Suprapubic skin (tissue), 4 donors: ENCODE data around the gene LRRC7. TPM values are rescaled to one million over a fixed set of nuclear protein-coding genes. Genes with fewer than 3 reads are reported as not detected.

Experiments
- DNase-seq, 2 donors: peaks; one replicate each; pipeline ENCODE4 v3.0.0-alpha.2; 2019; ENCODE audit warnings: low spot score in 2 of 2
- H3K27ac ChIP-seq: fragments of 200-600 bp; sonication (generic); one replicate; pipeline ENCODE4 v1.5.1; 2019
- H3K27me3 ChIP-seq: fragments of 200-600 bp; sonication (generic); one replicate; pipeline ENCODE4 v1.5.1; 2019
- H3K36me3 ChIP-seq: fragments of 200-600 bp; sonication (generic); one replicate; pipeline ENCODE4 v1.5.1; 2019
- H3K4me1 ChIP-seq: fragments of 200-600 bp; sonication (generic); one replicate; pipeline ENCODE4 v1.5.1; 2019
- H3K4me3 ChIP-seq: fragments of 200-600 bp; sonication (generic); one replicate; pipeline ENCODE4 v1.5.1; 2019; ENCODE audit warnings: mild to moderate bottlenecking
- H3K9me3 ChIP-seq: fragments of 200-600 bp; sonication (generic); one replicate; pipeline ENCODE4 v1.5.1; 2019
- CTCF ChIP-seq, 2 donors: fragments of 200-600 bp in 1 of 2; fragments of 450-650 bp in 1 of 2; sonication (generic) in 1 of 2; IDR thresholded peaks; one replicate each; pipeline ENCODE4 v1.5.1; 2016 to 2019; ENCODE audit warnings: antibody characterized with exemption in 2 of 2, mild to moderate bottlenecking in 1 of 2, moderate library complexity in 1 of 2
- EP300 ChIP-seq: sonication (generic); formaldehyde crosslinking; IDR thresholded peaks from one replicate; pipeline ENCODE4 v1.6.1; 2017; ENCODE audit warnings: antibody characterized with exemption
- POLR2A ChIP-seq, 2 donors: fragments of 450-650 bp; IDR thresholded peaks; one replicate each; pipeline ENCODE4 v1.6.1; 2017; ENCODE audit warnings: antibody characterized with exemption in 2 of 2, mild to moderate bottlenecking in 2 of 2, moderate library complexity in 2 of 2
- POLR2AphosphoS5 ChIP-seq, 3 donors: sonication (generic); formaldehyde crosslinking; IDR thresholded peaks; one replicate each; pipeline ENCODE4 v1.6.1; 2017; ENCODE audit warnings: antibody characterized with exemption in 3 of 3
- WGBS: methylation state at CpG from one replicate; pipeline ENCODE4 v1.1.5; 2018; 5-methylcytosine and 5-hydroxymethylcytosine counted together
- total RNA-seq, 4 donors: library from RNA; depleted of rRNA; stranded (reverse); fragments of >200 nt; gene quantifications; one replicate each; pipeline ENCODE4 v1.1.0, GENCODE V29; 2016

Gene LRRC7
- total RNA-seq, 4 donors from 2014 or later: 0.24 to 0.98 (median 0.47) TPM

- Histone ChIP-seq H3K27ac (peak overlapping the region; percentile 55), H3K27me3 (no peaks in the 10 kb centered on the region), H3K4me1 (no peaks in the 10 kb centered on the region), H3K36me3 (no peaks in the 10 kb centered on the region), H3K4me3 (no peak overlapping the region), H3K9me3 (no peaks in the 10 kb centered on the region)
- TF ChIP-seq CTCF (IDR thresholded peaks at IDR 0.05) (no peak), POLR2A (IDR thresholded peaks at IDR 0.05) (no peak), POLR2AphosphoS5 (IDR thresholded peaks at IDR 0.05) (no peak), EP300 (no peak)
- DNase-seq: no peak
- WGBS: 63% methylated on average over 7 of the region's 7 CpGs
Observed at GRCh38 chr1:69766431-69767180, 198.9 kb downstream of the LRRC7 start.

GRCh38 chr1:69776555-69776954, 208.8 kb downstream of the LRRC7 start:
- Histone ChIP-seq H3K27ac (no peak overlapping the region), H3K4me3 (no peak overlapping the region), H3K36me3 (no peaks in the 10 kb centered on the region), H3K4me1 (no peaks in the 10 kb centered on the region), H3K27me3 (no peaks in the 10 kb centered on the region), H3K9me3 (no peaks in the 10 kb centered on the region)
- DNase-seq: no peak
- TF ChIP-seq POLR2A (IDR thresholded peaks at IDR 0.05) (no peak), POLR2AphosphoS5 (IDR thresholded peaks at IDR 0.05) (no peak), EP300 (no peak)
- 86% methylated on average over 1 of the region's 1 CpG for WGBS

- 62% methylated on average over 1 of the region's 1 CpG for whole genome bisulfite sequencing
- TF ChIP-seq EP300: no peak
- TF ChIP-seq POLR2A (IDR thresholded peaks at IDR 0.05): no peak
- no peak for TF ChIP-seq POLR2AphosphoS5 (IDR thresholded peaks at IDR 0.05)
- TF ChIP-seq CTCF (IDR thresholded peaks at IDR 0.05): no peak
- H3K4me1 ChIP-seq: no peaks in the 10 kb centered on the region
- H3K27ac ChIP-seq: no peak overlapping the region
- H3K27me3 ChIP-seq: no peaks in the 10 kb centered on the region
- no peaks in the 10 kb centered on the region for H3K36me3 ChIP-seq
- no peak overlapping the region for H3K4me3 ChIP-seq
- no peak for DNase-seq
- H3K9me3 ChIP-seq: no peaks in the 10 kb centered on the region
Observed at GRCh38 chr1:69777423-69777822, 209.7 kb downstream of the LRRC7 start.

GRCh38 chr1:69777971-69778370, 210.2 kb downstream of the LRRC7 start:
- Histone ChIP-seq H3K4me1 (no peaks in the 10 kb centered on the region), H3K36me3 (no peaks in the 10 kb centered on the region), H3K4me3 (no peak overlapping the region), H3K27ac (no peak overlapping the region), H3K9me3 (no peaks in the 10 kb centered on the region), H3K27me3 (no peaks in the 10 kb centered on the region)
- DNase-seq: no peak
- TF ChIP-seq EP300 (no peak), POLR2AphosphoS5 (IDR thresholded peaks at IDR 0.05) (no peak), POLR2A (IDR thresholded peaks at IDR 0.05) (no peak), CTCF (IDR thresholded peaks at IDR 0.05) (no peak)

- no peaks in the 10 kb centered on the region for H3K36me3 ChIP-seq
- no peaks in the 10 kb centered on the region for H3K27me3 ChIP-seq
- no peak overlapping the region for H3K4me3 ChIP-seq
- no peak overlapping the region for H3K27ac ChIP-seq
- H3K9me3 ChIP-seq: no peaks in the 10 kb centered on the region
- no peak for TF ChIP-seq CTCF (IDR thresholded peaks at IDR 0.05)
- no peak for TF ChIP-seq POLR2A (IDR thresholded peaks at IDR 0.05)
- no peak for TF ChIP-seq POLR2AphosphoS5 (IDR thresholded peaks at IDR 0.05)
- no peak for TF ChIP-seq EP300
- DNase-seq: no peak
- WGBS: 100% methylated on average over 1 of the region's 5 CpGs
- no peaks in the 10 kb centered on the region for H3K4me1 ChIP-seq
Observed at GRCh38 chr1:69787151-69787550, 219.4 kb downstream of the LRRC7 start.
